Thyroid gland (tissue), 4 donors: ENCODE measurements around the gene PAFAH1B2.

Experiments used
- POLR2A ChIP-seq, 2 donors: fragments of 450-650 bp; IDR thresholded peaks; one replicate each; pipeline ENCODE4 v1.6.1; 2017; ENCODE audit warnings: antibody characterized with exemption in 2 of 2, mild to moderate bottlenecking in 2 of 2, moderate library complexity in 1 of 2
- TF ChIP-seq, protein P1 (sequence below), 6 experiments: fragments of 200-600 bp in 3 of 6; fragments of 450-650 bp in 3 of 6; sonication (generic) in 3 of 6; IDR thresholded peaks; one replicate each; pipeline ENCODE4 v1.5.1; 2016 to 2019; ENCODE audit warnings: antibody characterized with exemption in 6 of 6, mild to moderate bottlenecking in 2 of 6, inconsistent platforms in 1 of 6, moderate library complexity in 1 of 6

GRCh38 chr11:117194267-117194666 is 50.2 kb downstream of the PAFAH1B2 start:
- TF ChIP-seq, protein P1, sequence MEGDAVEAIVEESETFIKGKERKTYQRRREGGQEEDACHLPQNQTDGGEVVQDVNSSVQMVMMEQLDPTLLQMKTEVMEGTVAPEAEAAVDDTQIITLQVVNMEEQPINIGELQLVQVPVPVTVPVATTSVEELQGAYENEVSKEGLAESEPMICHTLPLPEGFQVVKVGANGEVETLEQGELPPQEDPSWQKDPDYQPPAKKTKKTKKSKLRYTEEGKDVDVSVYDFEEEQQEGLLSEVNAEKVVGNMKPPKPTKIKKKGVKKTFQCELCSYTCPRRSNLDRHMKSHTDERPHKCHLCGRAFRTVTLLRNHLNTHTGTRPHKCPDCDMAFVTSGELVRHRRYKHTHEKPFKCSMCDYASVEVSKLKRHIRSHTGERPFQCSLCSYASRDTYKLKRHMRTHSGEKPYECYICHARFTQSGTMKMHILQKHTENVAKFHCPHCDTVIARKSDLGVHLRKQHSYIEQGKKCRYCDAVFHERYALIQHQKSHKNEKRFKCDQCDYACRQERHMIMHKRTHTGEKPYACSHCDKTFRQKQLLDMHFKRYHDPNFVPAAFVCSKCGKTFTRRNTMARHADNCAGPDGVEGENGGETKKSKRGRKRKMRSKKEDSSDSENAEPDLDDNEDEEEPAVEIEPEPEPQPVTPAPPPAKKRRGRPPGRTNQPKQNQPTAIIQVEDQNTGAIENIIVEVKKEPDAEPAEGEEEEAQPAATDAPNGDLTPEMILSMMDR (IDR thresholded peaks at IDR 0.05), result no peak
- no peak for TF ChIP-seq POLR2A (IDR thresholded peaks at IDR 0.05)
